HG03175 (cell line): ENCODE data around the gene PPP2R5B.
"Not testable (repeated sequence)": the region's sequence is repeated elsewhere in the genome, so short reads cannot be mapped to it uniquely, and the experiment has no call there.

ENCODE experiments used
- ATAC-seq: cut with Tn5 transposase; IDR thresholded peaks from one replicate; pipeline ENCODE4 v1.9.1; 2021; ENCODE audit warnings: mild to moderate bottlenecking, moderate library complexity; ENCODE audit not compliant: unreplicated experiment

PPP2R5B gene

GRCh38 chr11:64971421-64972233 lies 47.1 kb downstream of the PPP2R5B start, which contains the start of gene MAJIN:
Gene MAJIN, minus strand, starts transcription at chr11:64972108. Its CDS starts 12,703 bp downstream, at chr11:64959405.
- no peak for ATAC-seq

GRCh38 chr11:64974124-64974523 lies 49.6 kb downstream of the PPP2R5B start:
- no peak for ATAC-seq

- no peak for ATAC-seq
These were observed 52.2 kb downstream of the PPP2R5B start for GRCh38 chr11:64976651-64977050.

- not testable (repeated sequence) for ATAC-seq
These were observed 58.9 kb downstream of the PPP2R5B start for GRCh38 chr11:64983339-64983738.
